Mucosa of rectum (tissue), 2 donors: ENCODE measurements around the gene CFAP100.

Experiments
- H3K27ac ChIP-seq, 2 donors: one replicate each; pipeline ENCODE4 v1.7.0; 2013; ENCODE audit warnings: inconsistent platforms in 2 of 2, low read depth in 2 of 2, low read length in 2 of 2
- H3K27me3 ChIP-seq, 2 donors: one replicate each; pipeline ENCODE4 v1.7.0; 2013; ENCODE audit warnings: low read length in 2 of 2; ENCODE audit not compliant: control insufficient read depth in 2 of 2, insufficient read depth in 2 of 2
- H3K36me3 ChIP-seq, 2 donors: one replicate each; pipeline ENCODE4 v1.7.0; 2013; ENCODE audit warnings: low read length in 2 of 2; ENCODE audit not compliant: control insufficient read depth in 2 of 2, insufficient read depth in 2 of 2
- H3K4me1 ChIP-seq, 2 donors: one replicate each; pipeline ENCODE4 v1.7.0; 2013; ENCODE audit warnings: low read length in 2 of 2, mild to moderate bottlenecking in 1 of 2; ENCODE audit not compliant: control insufficient read depth in 2 of 2, insufficient read depth in 2 of 2
- H3K4me3 ChIP-seq, 2 donors: one replicate each; pipeline ENCODE4 v1.7.0; 2013; ENCODE audit warnings: low read length in 2 of 2
- H3K9ac ChIP-seq, 2 donors: one replicate each; pipeline ENCODE4 v1.7.0; 2013; ENCODE audit warnings: low read length in 2 of 2, low read depth in 1 of 2, mild to moderate bottlenecking in 1 of 2
- H3K9me3 ChIP-seq, 2 donors: one replicate each; pipeline ENCODE4 v1.7.0; 2013; ENCODE audit warnings: low read length in 2 of 2; ENCODE audit not compliant: control insufficient read depth in 2 of 2
- donor health status: healthy.
- donor health status: Normal muscosa, but diverticular disease.

Gene CFAP100

GRCh38 chr3:126450744-126451143 is 56.0 kb downstream of the CFAP100 start:
- Histone ChIP-seq H3K27ac (no peak overlapping the region), H3K9ac (no peak overlapping the region), H3K27me3 (no peaks in the 10 kb centered on the region), H3K4me3 (no peak overlapping the region), H3K9me3 (no peaks in the 10 kb centered on the region), H3K4me1 (no peaks in the 10 kb centered on the region), H3K36me3 (peaks cover 53% of the 10 kb centered on the region in 2 donors)

GRCh38 chr3:126451511-126451910 is 56.8 kb downstream of the CFAP100 start:
- no peak overlapping the region for H3K9ac ChIP-seq
- H3K27ac ChIP-seq, result no peak overlapping the region
- peaks cover 56 to 59% of the 10 kb centered on the region in 2 donors for H3K36me3 ChIP-seq
- H3K4me3 ChIP-seq, result no peak overlapping the region
- H3K9me3 ChIP-seq, result no peaks in the 10 kb centered on the region
- H3K4me1 ChIP-seq, result no peaks in the 10 kb centered on the region
- no peaks in the 10 kb centered on the region for H3K27me3 ChIP-seq

GRCh38 chr3:126452213-126452612 is 57.5 kb downstream of the CFAP100 start:
- Histone ChIP-seq H3K36me3 (peaks cover 62 to 64% of the 10 kb centered on the region in 2 donors), H3K27me3 (no peaks in the 10 kb centered on the region), H3K27ac (no peak overlapping the region), H3K4me3 (no peak overlapping the region), H3K9ac (no peak overlapping the region), H3K4me1 (no peaks in the 10 kb centered on the region), H3K9me3 (no peaks in the 10 kb centered on the region)

DNA sequence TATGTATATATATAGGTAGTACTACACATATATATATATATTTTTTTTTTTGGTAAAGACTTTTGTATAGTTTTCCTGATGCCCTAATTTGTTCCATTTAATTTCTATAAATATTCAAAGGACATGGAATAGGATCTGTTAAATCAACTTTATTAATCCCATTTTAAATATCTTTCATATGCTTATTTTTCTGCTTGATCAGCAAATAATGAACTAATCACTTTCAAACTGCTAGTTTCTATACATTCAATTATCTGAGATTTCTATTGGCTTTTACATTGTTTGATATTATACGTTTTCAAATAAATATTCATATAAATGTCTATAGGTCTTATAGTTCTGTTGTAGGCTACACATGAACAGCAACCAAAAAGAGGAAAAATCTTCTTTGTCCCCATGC is 59.3 kb downstream of the CFAP100 start:
- Histone ChIP-seq H3K27ac (no peak overlapping the region), H3K9ac (no peak overlapping the region), H3K4me3 (no peak overlapping the region), H3K36me3 (peaks cover 62 to 65% of the 10 kb centered on the region in 2 donors), H3K9me3 (no peaks in the 10 kb centered on the region), H3K27me3 (no peaks in the 10 kb centered on the region), H3K4me1 (no peaks in the 10 kb centered on the region)

- Histone ChIP-seq H3K27ac (no peak overlapping the region), H3K9me3 (no peaks in the 10 kb centered on the region), H3K36me3 (peaks cover 63 to 71% of the 10 kb centered on the region in 2 donors), H3K9ac (no peak overlapping the region), H3K4me3 (no peak overlapping the region), H3K27me3 (no peaks in the 10 kb centered on the region), H3K4me1 (no peaks in the 10 kb centered on the region)
Observed at GRCh38 chr3:126454437-126455198, 59.9 kb downstream of the CFAP100 start.

DNA sequence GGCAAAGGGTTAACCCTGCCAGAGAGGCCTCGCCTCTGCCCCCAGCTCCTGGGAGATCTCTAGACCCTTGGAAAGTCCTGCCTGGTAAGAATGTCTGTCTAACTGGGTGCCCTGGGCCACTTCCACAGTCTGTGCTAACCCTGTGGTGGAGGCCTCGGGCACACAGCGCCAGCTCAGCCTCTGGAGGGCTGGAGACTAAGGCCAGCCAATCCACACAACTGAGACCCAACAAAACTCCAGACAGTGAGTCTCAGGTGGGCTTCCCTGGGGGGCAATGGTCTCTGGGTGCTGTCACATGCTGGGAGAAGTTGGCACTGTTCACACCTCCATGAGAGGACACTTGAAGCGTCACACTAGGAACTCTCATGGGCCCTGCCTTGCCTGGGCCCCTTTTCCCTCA is 61.5 kb downstream of the CFAP100 start:
- peaks cover 64 to 70% of the 10 kb centered on the region in 2 donors for H3K36me3 ChIP-seq
- H3K27ac ChIP-seq, result no peak overlapping the region
- H3K9ac ChIP-seq, result no peak overlapping the region
- H3K4me3 ChIP-seq, result no peak overlapping the region
- no peaks in the 10 kb centered on the region for H3K4me1 ChIP-seq
- H3K9me3 ChIP-seq, result no peaks in the 10 kb centered on the region
- no peaks in the 10 kb centered on the region for H3K27me3 ChIP-seq

DNA sequence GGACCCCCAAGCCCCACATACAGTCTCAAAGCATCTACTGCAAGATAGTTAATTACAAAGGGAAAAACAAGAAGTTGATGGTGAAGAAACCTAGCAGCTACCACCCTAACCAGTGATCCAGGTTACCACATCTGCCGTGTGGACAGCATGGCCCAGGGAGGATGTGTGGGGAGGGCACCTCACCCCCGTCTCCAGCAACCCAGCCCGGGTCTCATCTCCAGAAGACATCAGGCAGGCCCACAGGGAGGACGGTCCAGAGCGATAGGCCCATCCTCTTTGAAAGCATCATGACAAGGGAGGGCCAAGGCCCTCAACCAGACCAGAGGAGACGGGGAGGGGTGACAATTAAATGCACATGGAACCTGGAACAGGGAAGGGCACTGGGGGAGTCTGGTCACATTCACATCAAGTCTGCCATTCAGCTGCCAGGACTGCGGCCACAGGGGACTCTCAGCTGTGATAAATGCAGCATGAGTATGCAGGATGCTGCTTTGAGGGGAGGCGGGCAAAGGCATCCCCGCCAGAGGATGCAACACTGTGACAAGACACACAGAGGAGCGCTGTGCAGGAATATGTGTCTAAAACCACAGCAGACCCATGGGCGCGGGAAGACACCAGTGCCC is 62.2 kb downstream of the CFAP100 start:
- peaks cover 64 to 70% of the 10 kb centered on the region in 2 donors for H3K36me3 ChIP-seq
- no peaks in the 10 kb centered on the region for H3K9me3 ChIP-seq
- no peaks in the 10 kb centered on the region for H3K27me3 ChIP-seq
- no peak overlapping the region for H3K9ac ChIP-seq
- H3K27ac ChIP-seq, result no peak overlapping the region
- H3K4me1 ChIP-seq, result no peaks in the 10 kb centered on the region
- H3K4me3 ChIP-seq, result no peak overlapping the region

DNA sequence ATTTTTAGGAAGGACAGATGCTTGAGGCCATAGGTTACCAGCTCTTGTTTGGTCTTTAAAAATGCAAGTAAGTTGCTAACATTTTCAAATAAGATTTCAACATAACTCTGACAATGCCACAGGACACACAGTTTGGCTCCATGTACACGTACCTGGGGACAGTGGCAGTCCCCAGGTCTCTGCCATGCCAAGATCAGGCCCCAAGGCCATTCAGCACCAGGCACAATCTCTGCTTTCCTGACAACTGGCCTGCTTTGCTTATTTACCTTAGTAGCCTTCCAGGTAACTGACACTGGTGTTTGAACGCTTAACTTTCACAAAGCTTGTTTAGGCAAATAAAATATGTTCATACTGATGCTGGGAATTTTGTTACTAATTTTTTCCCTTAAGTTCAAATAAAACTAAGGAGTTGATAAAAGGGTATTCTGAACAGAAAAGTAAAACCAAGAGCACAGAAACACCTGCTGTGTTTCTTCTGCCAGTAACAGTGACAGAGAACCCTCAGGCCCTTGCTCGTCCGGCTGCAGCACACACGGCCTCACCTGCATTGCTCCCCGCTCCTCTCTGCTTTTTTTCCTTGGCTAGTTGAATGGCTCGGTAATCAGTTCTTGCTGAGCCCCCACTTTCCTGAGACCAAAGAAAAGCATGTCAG is 64.5 kb downstream of the CFAP100 start:
- H3K27ac ChIP-seq, result no peak overlapping the region
- H3K9me3 ChIP-seq, result no peaks in the 10 kb centered on the region
- H3K27me3 ChIP-seq, result no peaks in the 10 kb centered on the region
- H3K4me3 ChIP-seq, result no peak overlapping the region
- H3K9ac ChIP-seq, result no peak overlapping the region
- H3K4me1 ChIP-seq, result no peaks in the 10 kb centered on the region
- H3K36me3 ChIP-seq, result peaks cover 71 to 74% of the 10 kb centered on the region in 2 donors

- H3K4me1 ChIP-seq, result no peaks in the 10 kb centered on the region
- H3K9me3 ChIP-seq, result no peaks in the 10 kb centered on the region
- peaks cover 74 to 75% of the 10 kb centered on the region in 2 donors for H3K36me3 ChIP-seq
- H3K4me3 ChIP-seq, result no peak overlapping the region
- no peak overlapping the region for H3K27ac ChIP-seq
- no peak overlapping the region for H3K9ac ChIP-seq
- no peaks in the 10 kb centered on the region for H3K27me3 ChIP-seq
Observed at GRCh38 chr3:126459763-126460127, 65.0 kb downstream of the CFAP100 start.

GRCh38 chr3:126460381-126460780 is 65.7 kb downstream of the CFAP100 start:
- H3K27me3 ChIP-seq, result no peaks in the 10 kb centered on the region
- no peak overlapping the region for H3K4me3 ChIP-seq
- H3K27ac ChIP-seq, result no peak overlapping the region
- H3K4me1 ChIP-seq, result no peaks in the 10 kb centered on the region
- peaks cover 75 to 78% of the 10 kb centered on the region in 2 donors for H3K36me3 ChIP-seq
- H3K9me3 ChIP-seq, result no peaks in the 10 kb centered on the region
- H3K9ac ChIP-seq, result no peak overlapping the region
